H1 (cell line): ENCODE results near the gene RRAGB. TPM values are rescaled to one million over a fixed set of nuclear protein-coding genes. Genes with fewer than 3 reads are reported as not detected.
"Not testable (repeated sequence)": the region's sequence is repeated elsewhere in the genome, so short reads cannot be mapped to it uniquely, and the experiment has no call there.

ENCODE experiments used
- CTCF ChIA-PET: fragments of 300-600 bp; sonication (Branson Sonifier 250); formaldehyde crosslinking; loops from one replicate; lab custom pipeline; 2021; ENCODE audit not compliant: partially characterized antibody; lab: Charles Lee
- POLR2A ChIA-PET: fragments of 300-600 bp; sonication (Branson Sonifier 250); formaldehyde crosslinking; loops from one replicate; lab custom pipeline; 2021; ENCODE audit warnings: inconsistent platforms; ENCODE audit not compliant: partially characterized antibody; lab: Charles Lee
- DNase-seq, 2 experiments: peaks; one replicate each; pipeline versions ENCODE4 v3.0.0 to v3.0.0-alpha.2; 2010 to 2022; ENCODE audit warnings: low spot score in 2 of 2, low read depth in 1 of 2, mixed read lengths in 1 of 2
- FAIRE-seq: peaks from 2 replicates; lab custom pipeline; 2011; peaks lifted over from hg19 to GRCh38; lab: Jason Lieb, UNC
- H2AFZ ChIP-seq: 2 replicates; pipeline ENCODE4 v1.8.1; 2012; ENCODE audit warnings: low read length, inconsistent platforms
- H2AK5ac ChIP-seq: 2 replicates; pipeline ENCODE4 v1.6.1; 2013; ENCODE audit warnings: low read depth, low read length
- H2BK120ac ChIP-seq: replicated peaks from 2 replicates; pipeline ENCODE3; 2013; ENCODE audit warnings: low read depth, low read length, inconsistent platforms
- H2BK12ac ChIP-seq: 2 replicates; pipeline ENCODE4 v1.6.1; 2013; ENCODE audit warnings: low read depth, low read length
- H2BK15ac ChIP-seq: 2 replicates; pipeline ENCODE4 v1.6.1; 2013; ENCODE audit warnings: low read length
- H2BK20ac ChIP-seq: 2 replicates; pipeline ENCODE4 v1.6.1; 2013; ENCODE audit warnings: low read length
- H2BK5ac ChIP-seq: 2 replicates; pipeline ENCODE4 v1.6.1; 2013; ENCODE audit warnings: low read depth, low read length
- H3K14ac ChIP-seq: 2 replicates; pipeline ENCODE4 v1.6.1; 2013; ENCODE audit warnings: inconsistent platforms; ENCODE audit not compliant: insufficient read length
- H3K18ac ChIP-seq: 2 replicates; pipeline ENCODE4 v1.6.1; 2013; ENCODE audit warnings: low read length; ENCODE audit errors: extremely low read depth
- H3K23ac ChIP-seq: 2 replicates; pipeline ENCODE4 v1.6.1; 2013; ENCODE audit warnings: inconsistent platforms; ENCODE audit not compliant: insufficient read length
- H3K23me2 ChIP-seq: 2 replicates; pipeline ENCODE4 v1.6.1; 2013; ENCODE audit warnings: low read depth, low read length
- H3K27ac ChIP-seq: 2 replicates; pipeline ENCODE4 v1.6.1; 2011; ENCODE audit warnings: low read depth, low read length, inconsistent platforms
- H3K27me3 ChIP-seq, 4 experiments: replicated peaks in 1 of 4; 1 replicate in 1 of 4; 2 replicates in 3 of 4; pipeline versions ENCODE4 v1.6.1 to v1.8.1; 2011 to 2013; ENCODE audit warnings: low read length in 3 of 4, mild to moderate bottlenecking in 3 of 4, inconsistent platforms in 2 of 4, mixed read lengths in 2 of 4, moderate library complexity in 1 of 4; ENCODE audit not compliant: control insufficient read depth in 3 of 4, insufficient read depth in 3 of 4; ENCODE audit errors: extremely low read depth in 1 of 4
- H3K36me3 ChIP-seq, 4 experiments: 2 replicates each; pipeline versions ENCODE4 v1.6.1 to v1.8.1; 2011 to 2013; ENCODE audit warnings: mild to moderate bottlenecking in 4 of 4, low read length in 3 of 4, moderate library complexity in 2 of 4, control low read depth in 1 of 4, inconsistent platforms in 1 of 4; ENCODE audit not compliant: insufficient read depth in 4 of 4, control insufficient read depth in 2 of 4
- H3K4ac ChIP-seq: replicated peaks from 2 replicates; pipeline ENCODE3; 2013; ENCODE audit warnings: low read length, low read depth, mixed read lengths, inconsistent platforms; ENCODE audit not compliant: insufficient read length
- H3K4me1 ChIP-seq, 4 experiments: replicated peaks in 1 of 4; 1 replicate in 1 of 4; 2 replicates in 3 of 4; pipeline versions ENCODE4 v1.6.1 to v1.8.1; 2011 to 2013; ENCODE audit warnings: low read length in 3 of 4, inconsistent platforms in 2 of 4, mixed read lengths in 1 of 4; ENCODE audit not compliant: insufficient read depth in 4 of 4, control insufficient read depth in 3 of 4
- H3K4me2 ChIP-seq, 2 experiments: 2 replicates each; pipeline versions ENCODE4 v1.6.1 to v1.8.1; 2011 to 2013; ENCODE audit warnings: low read depth in 2 of 2, low read length in 2 of 2, control low read depth in 1 of 2, inconsistent platforms in 1 of 2, mild to moderate bottlenecking in 1 of 2; ENCODE audit not compliant: insufficient read depth in 1 of 2
- H3K4me3 ChIP-seq, 4 experiments: fragments of 200-600, 300-600 bp in 1 of 4; sonication (generic), shearing (Covaris generic), sonication (Bioruptor Twin) in 1 of 4; 2 replicates each; pipeline versions ENCODE4 v1.5.1 to v1.8.1; 2011 to 2016; ENCODE audit warnings: low read length in 4 of 4, low read depth in 3 of 4, control low read depth in 2 of 4, inconsistent platforms in 2 of 4, mild to moderate bottlenecking in 2 of 4, mixed read lengths in 1 of 4, moderate library complexity in 1 of 4; ENCODE audit not compliant: insufficient read depth in 2 of 4; ENCODE audit errors: extremely low read depth in 1 of 4
- H3K56ac ChIP-seq: replicated peaks from 2 replicates; pipeline ENCODE3; 2013; ENCODE audit warnings: low read depth, mild to moderate bottlenecking, mixed read lengths, low read length, inconsistent platforms; ENCODE audit not compliant: insufficient read length
- H3K79me1 ChIP-seq: 2 replicates; pipeline ENCODE4 v1.6.1; 2013; ENCODE audit warnings: low read depth, low read length, control low read depth
- H3K79me2 ChIP-seq, 2 experiments: 2 replicates each; pipeline versions ENCODE4 v1.6.1 to v1.8.1; 2012 to 2013; ENCODE audit warnings: low read length in 2 of 2, mild to moderate bottlenecking in 2 of 2, inconsistent platforms in 1 of 2; ENCODE audit not compliant: insufficient read depth in 2 of 2, control insufficient read depth in 1 of 2
- H3K9ac ChIP-seq, 4 experiments: replicated peaks in 1 of 4; 1 replicate in 1 of 4; 2 replicates in 3 of 4; pipeline versions ENCODE4 v1.6.1 to v1.8.1; 2011 to 2013; ENCODE audit warnings: low read depth in 3 of 4, low read length in 3 of 4, control low read depth in 2 of 4, mild to moderate bottlenecking in 2 of 4, moderate library complexity in 2 of 4, inconsistent platforms in 1 of 4; ENCODE audit errors: extremely low read depth in 1 of 4
- H3K9me3 ChIP-seq, 2 experiments: 2 replicates each; pipeline versions ENCODE4 v1.6.1 to v1.8.1; 2012 to 2013; ENCODE audit warnings: mild to moderate bottlenecking in 2 of 2, moderate library complexity in 2 of 2, control low read depth in 1 of 2, inconsistent platforms in 1 of 2, low read depth in 1 of 2, low read length in 1 of 2, mixed read lengths in 1 of 2; ENCODE audit not compliant: insufficient read depth in 2 of 2
- H4K20me1 ChIP-seq, 2 experiments: replicated peaks in 1 of 2; 2 replicates each; pipeline versions ENCODE3 to v1.8.1; 2011 to 2013; ENCODE audit warnings: inconsistent platforms in 2 of 2, low read length in 2 of 2, mild to moderate bottlenecking in 1 of 2; ENCODE audit not compliant: insufficient read depth in 2 of 2, control insufficient read depth in 1 of 2
- H4K5ac ChIP-seq: 2 replicates; pipeline ENCODE4 v1.6.1; 2013; ENCODE audit warnings: low read length, low read depth, mixed read lengths, inconsistent platforms; ENCODE audit not compliant: insufficient read length
- H4K8ac ChIP-seq: 2 replicates; pipeline ENCODE4 v1.8.0; 2013; ENCODE audit warnings: mild to moderate bottlenecking, moderate library complexity, low read length, inconsistent platforms; ENCODE audit not compliant: insufficient read depth; ENCODE audit errors: extremely low read depth
- H4K91ac ChIP-seq: replicated peaks from 2 replicates; pipeline ENCODE3; 2013; ENCODE audit warnings: low read length, mixed read lengths, inconsistent platforms; ENCODE audit not compliant: insufficient read length
- WGBS, 2 experiments: shearing (Covaris generic) in 1 of 2; methylation state at CpG; one replicate each; pipeline versions ENCODE4 v1.1.6 to v1.1.7; 2013 to 2015; ENCODE audit warnings: low lambda C conversion rate in 2 of 2, mixed read lengths in 2 of 2, inconsistent platforms in 1 of 2, low coverage in 1 of 2, missing lambda C conversion rate in 1 of 2; ENCODE audit not compliant: insufficient replicate concordance in 2 of 2, insufficient coverage in 1 of 2, insufficient read length in 1 of 2; ENCODE audit errors: extremely low coverage in 1 of 2, missing lambda C conversion rate in 1 of 2; 5-methylcytosine and 5-hydroxymethylcytosine counted together
- polyA plus RNA-seq, 7 experiments: library from polyadenylated mRNA; depleted of rRNA in 3 of 7; stranded (reverse) in 5 of 7; unstranded in 2 of 7; fragments of >200 nt in 5 of 7; fragments of 200-250 nt in 2 of 7; gene quantifications; 1 replicate in 5 of 7; 2 replicates in 1 of 7; 4 replicates in 1 of 7; pipeline versions ENCODE4 v1.2.1 to v1.2.3, GENCODE V29; 2011 to 2013; ENCODE audit warnings: missing spikeins in 2 of 7, mixed read lengths in 2 of 7
- total RNA-seq: library from RNA; stranded (reverse); fragmentation: NEBNext Ultra II Directional; extraction: Animal tissue kit (Norgen Biotek cat#: 25700); gene quantifications from 2 replicates; pipeline ENCODE4 v1.2.1, GENCODE V29; 2021

Gene RRAGB
- total and polyA plus RNA-seq, 2 of the 8 experiments (the other 6 are each of a cell fraction or from before 2014, with no cell fraction given) = 5.8 to 6.8 TPM

GRCh38 chrX:55703436-55703835 is 14.1 kb upstream of the RRAGB start:
- peaks cover 5 to 11% of the 10 kb centered on the region in 2 experiments; a peak in 2 of 4 replicates for H3K9me3 ChIP-seq
- not testable (repeated sequence) for FAIRE-seq

DNA sequence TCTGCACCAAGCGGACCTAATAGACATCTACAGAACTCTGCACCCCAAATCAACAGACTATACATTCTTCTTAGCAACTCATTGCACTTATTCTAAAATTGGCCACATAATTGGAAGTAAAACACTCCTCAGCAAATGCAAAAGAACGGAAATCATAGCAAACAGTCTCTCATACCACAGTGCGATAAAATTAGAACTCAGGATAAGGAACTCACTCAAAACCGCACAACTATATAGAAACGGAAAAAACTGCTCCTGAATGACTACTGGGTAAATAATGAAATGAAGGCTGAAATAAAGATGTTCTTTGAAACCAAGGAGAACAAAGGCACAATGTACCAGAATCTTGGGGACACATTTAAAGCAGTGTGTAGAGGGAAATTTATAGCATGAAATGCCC is 12.5 kb upstream of the RRAGB start:
- H3K4me2 ChIP-seq, H3K79me2 ChIP-seq, H4K20me1 ChIP-seq, H3K9ac ChIP-seq, H3K36me3 ChIP-seq, H4K91ac ChIP-seq, H3K23ac ChIP-seq, H3K4ac ChIP-seq, DNase-seq, H2BK20ac ChIP-seq, H2BK5ac ChIP-seq, POLR2A ChIA-PET, H3K27ac ChIP-seq, H3K23me2 ChIP-seq, H3K4me3 ChIP-seq, CTCF ChIA-PET, H3K18ac ChIP-seq, H3K79me1 ChIP-seq, H2BK12ac ChIP-seq, H2BK120ac ChIP-seq, H3K27me3 ChIP-seq, H2AFZ ChIP-seq, H2AK5ac ChIP-seq, H3K4me1 ChIP-seq, H2BK15ac ChIP-seq, FAIRE-seq, H3K56ac ChIP-seq, H4K5ac ChIP-seq, H3K14ac ChIP-seq, H4K8ac ChIP-seq: not testable (repeated sequence)
- peaks cover 4 to 13% of the 10 kb centered on the region in 2 experiments; a peak in 2 of 4 replicates for H3K9me3 ChIP-seq
- WGBS, 2 experiments = 81% methylated on average over 4 of the region's 5 CpGs; no CpG with 5 or more reads in 1 of the 2 experiments

More at GRCh38 chrX:55703436-55703835, 14.1 kb upstream of the RRAGB start:
- 38% methylated on average over 1 of the region's 2 CpGs; no CpG with 5 or more reads in 1 of the 2 experiments for whole genome bisulfite sequencing, 2 experiments
- H3K36me3 ChIP-seq, H3K4me3 ChIP-seq, H3K9ac ChIP-seq, H2AK5ac ChIP-seq, H2BK20ac ChIP-seq, H3K18ac ChIP-seq, POLR2A ChIA-PET, H3K56ac ChIP-seq, H2BK5ac ChIP-seq, H3K27me3 ChIP-seq, H2BK15ac ChIP-seq, H4K5ac ChIP-seq, H3K23ac ChIP-seq, CTCF ChIA-PET, H3K79me1 ChIP-seq, H3K4me2 ChIP-seq, H2BK120ac ChIP-seq, H3K4ac ChIP-seq, H4K91ac ChIP-seq, H4K20me1 ChIP-seq, H3K4me1 ChIP-seq, H2BK12ac ChIP-seq, H3K27ac ChIP-seq, DNase-seq, H3K23me2 ChIP-seq, H3K79me2 ChIP-seq, H3K14ac ChIP-seq, H2AFZ ChIP-seq, H4K8ac ChIP-seq: not testable (repeated sequence)
